ENCODE data around the gene TPRG1L.

Gene TPRG1L

DNA sequence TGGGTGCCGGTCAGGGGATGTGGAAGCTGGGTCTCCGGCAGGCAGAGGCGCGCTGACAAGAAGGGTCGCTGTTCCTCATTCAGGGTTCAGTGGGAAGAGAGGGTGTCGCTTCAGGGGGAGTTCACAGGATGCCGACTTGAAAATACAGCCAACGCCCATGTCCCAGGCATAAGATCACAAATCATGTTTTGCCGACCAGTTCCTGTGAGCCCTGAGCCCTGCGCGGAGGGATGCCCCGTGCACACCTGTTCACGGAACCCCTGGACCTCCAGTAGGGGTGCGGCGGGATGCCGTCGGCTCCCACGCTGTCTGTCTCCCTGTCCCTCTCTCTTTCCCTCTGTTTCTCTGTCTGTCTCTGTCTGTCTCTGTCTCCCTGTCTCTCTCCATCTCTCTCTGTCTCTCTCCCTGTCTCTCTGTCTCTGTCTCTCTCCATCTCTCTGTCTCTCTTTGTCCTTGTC is 54.3 kb downstream of the TPRG1L start:
- Histone ChIP-seq H3K36me3 (ENCODE audit: low read length) (no peaks in the 10 kb centered on the region), H3K27ac (ENCODE audit: low read depth, low read length) (no peak overlapping the region), H3K9ac (ENCODE audit: low read length) (no peak overlapping the region), H4K20me1 (ENCODE audit: low read depth, low read length) (no peaks in the 10 kb centered on the region), H2AFZ (ENCODE audit: low read depth, low read length, severe bottlenecking) (no peak overlapping the region), H3K9me2 (replicated peaks; ENCODE audit: insufficient read depth, low read length) (no peaks in the 10 kb centered on the region), H3K27me3 (ENCODE audit: low read length) (no peaks in the 10 kb centered on the region), H3K4me3 (ENCODE audit: insufficient read depth, low read length, poor library complexity, severe bottlenecking) (no peak overlapping the region), H3K79me2 (ENCODE audit: insufficient read depth, low read length) (no peaks in the 10 kb centered on the region), H3F3A (ENCODE audit: insufficient read depth) (no peaks in the 10 kb centered on the region), H3K9me3 (ENCODE audit: insufficient read depth, low read length) (no peaks in the 10 kb centered on the region), H3K4me2 (ENCODE audit: low read depth, low read length, poor library complexity, severe bottlenecking) (no peak overlapping the region)
- TF ChIP-seq EZH2phosphoT487 (conservative IDR thresholded peaks at IDR 0.05; ENCODE audit: low read length) = no peak
- TF ChIP-seq, protein P1, sequence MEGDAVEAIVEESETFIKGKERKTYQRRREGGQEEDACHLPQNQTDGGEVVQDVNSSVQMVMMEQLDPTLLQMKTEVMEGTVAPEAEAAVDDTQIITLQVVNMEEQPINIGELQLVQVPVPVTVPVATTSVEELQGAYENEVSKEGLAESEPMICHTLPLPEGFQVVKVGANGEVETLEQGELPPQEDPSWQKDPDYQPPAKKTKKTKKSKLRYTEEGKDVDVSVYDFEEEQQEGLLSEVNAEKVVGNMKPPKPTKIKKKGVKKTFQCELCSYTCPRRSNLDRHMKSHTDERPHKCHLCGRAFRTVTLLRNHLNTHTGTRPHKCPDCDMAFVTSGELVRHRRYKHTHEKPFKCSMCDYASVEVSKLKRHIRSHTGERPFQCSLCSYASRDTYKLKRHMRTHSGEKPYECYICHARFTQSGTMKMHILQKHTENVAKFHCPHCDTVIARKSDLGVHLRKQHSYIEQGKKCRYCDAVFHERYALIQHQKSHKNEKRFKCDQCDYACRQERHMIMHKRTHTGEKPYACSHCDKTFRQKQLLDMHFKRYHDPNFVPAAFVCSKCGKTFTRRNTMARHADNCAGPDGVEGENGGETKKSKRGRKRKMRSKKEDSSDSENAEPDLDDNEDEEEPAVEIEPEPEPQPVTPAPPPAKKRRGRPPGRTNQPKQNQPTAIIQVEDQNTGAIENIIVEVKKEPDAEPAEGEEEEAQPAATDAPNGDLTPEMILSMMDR (IDR thresholded peaks at IDR 0.05; ENCODE audit: insufficient read depth, low read length, poor library complexity, severe bottlenecking) = no peak

All from SU-DHL-6 (cell line).